Spleen (tissue), 7 donors: Measurements from ENCODE around the gene RCCD1.

Experiments used
- POLR2A ChIP-seq, 3 donors: fragments of 450-650 bp; IDR thresholded peaks; one replicate each; pipeline ENCODE4 v1.5.1; 2017; ENCODE audit warnings: antibody characterized with exemption in 3 of 3, mild to moderate bottlenecking in 1 of 3
- TF ChIP-seq, protein P1 (sequence below), 11 experiments: fragments of 200-600 bp in 7 of 11; fragments of 450-650 bp in 4 of 11; sonication (generic) in 4 of 11; IDR thresholded peaks in 8 of 11; conservative IDR thresholded peaks in 3 of 11; 1 replicate in 7 of 11; 2 replicates in 4 of 11; pipeline versions ENCODE4 v1.4.0 to v1.8.0; 2016 to 2021; ENCODE audit warnings: antibody characterized with exemption in 11 of 11, inconsistent platforms in 4 of 11, mild to moderate bottlenecking in 1 of 11
- donor health status: DM: no; HTN: no; CAD: no; lungs with moderate emphysema.
- donor health status: DM: no; HTN: no; CAD: no.
- donor health status: DM: no; HTN: no; CAD: no.

- TF ChIP-seq, protein P1, sequence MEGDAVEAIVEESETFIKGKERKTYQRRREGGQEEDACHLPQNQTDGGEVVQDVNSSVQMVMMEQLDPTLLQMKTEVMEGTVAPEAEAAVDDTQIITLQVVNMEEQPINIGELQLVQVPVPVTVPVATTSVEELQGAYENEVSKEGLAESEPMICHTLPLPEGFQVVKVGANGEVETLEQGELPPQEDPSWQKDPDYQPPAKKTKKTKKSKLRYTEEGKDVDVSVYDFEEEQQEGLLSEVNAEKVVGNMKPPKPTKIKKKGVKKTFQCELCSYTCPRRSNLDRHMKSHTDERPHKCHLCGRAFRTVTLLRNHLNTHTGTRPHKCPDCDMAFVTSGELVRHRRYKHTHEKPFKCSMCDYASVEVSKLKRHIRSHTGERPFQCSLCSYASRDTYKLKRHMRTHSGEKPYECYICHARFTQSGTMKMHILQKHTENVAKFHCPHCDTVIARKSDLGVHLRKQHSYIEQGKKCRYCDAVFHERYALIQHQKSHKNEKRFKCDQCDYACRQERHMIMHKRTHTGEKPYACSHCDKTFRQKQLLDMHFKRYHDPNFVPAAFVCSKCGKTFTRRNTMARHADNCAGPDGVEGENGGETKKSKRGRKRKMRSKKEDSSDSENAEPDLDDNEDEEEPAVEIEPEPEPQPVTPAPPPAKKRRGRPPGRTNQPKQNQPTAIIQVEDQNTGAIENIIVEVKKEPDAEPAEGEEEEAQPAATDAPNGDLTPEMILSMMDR (IDR thresholded peaks at IDR 0.05 in 8 of 11, conservative IDR thresholded peaks at IDR 0.05 in 3 of 11) = peak in 1 of 11 experiments; percentile 25
- no peak for TF ChIP-seq POLR2A (IDR thresholded peaks at IDR 0.05)
These were observed at the start of gene RCCD1 for GRCh38 chr15:90954712-90955623.
